Common myeloid progenitor, CD34-positive (primary cell): ENCODE data around the gene CLEC2A.

Experiments used
- CTCF ChIA-PET: fragments of 350-600 bp; sonication (Branson Sonifier 250); formaldehyde crosslinking; loops from one replicate; lab custom pipeline; 2021; ENCODE audit warnings: antibody characterized with exemption; lab: Charles Lee
- POLR2A ChIA-PET: fragments of 350-600 bp; sonication (Branson Sonifier 250); formaldehyde crosslinking; loops from one replicate; lab custom pipeline; 2021; ENCODE audit warnings: antibody characterized with exemption; lab: Charles Lee
- DNase-seq, 3 donors: peaks; one replicate each; pipeline versions ENCODE4 v3.0.0 to v3.0.0-alpha.2; 2013
- H3K27ac ChIP-seq, 2 experiments: 1 replicate in 1 of 2; 2 replicates in 1 of 2; pipeline ENCODE4 v1.7.0; 2013; ENCODE audit warnings: inconsistent platforms in 2 of 2, low read length in 2 of 2, mild to moderate bottlenecking in 2 of 2, low read depth in 1 of 2, moderate library complexity in 1 of 2; ENCODE audit not compliant: severe bottlenecking in 2 of 2, insufficient read depth in 1 of 2, poor library complexity in 1 of 2
- H3K27me3 ChIP-seq, 5 experiments: replicated peaks in 2 of 5; 1 replicate in 3 of 5; 2 replicates in 2 of 5; pipeline versions ENCODE4 v1.6.1 to v1.7.0; 2013; ENCODE audit warnings: low read length in 4 of 5, mild to moderate bottlenecking in 2 of 5, moderate library complexity in 2 of 5, inconsistent platforms in 1 of 5; ENCODE audit not compliant: insufficient read depth in 5 of 5, control insufficient read depth in 4 of 5
- H3K36me3 ChIP-seq, 4 experiments: 1 replicate in 2 of 4; 2 replicates in 2 of 4; pipeline versions ENCODE4 v1.6.1 to v1.7.0; 2013; ENCODE audit warnings: low read length in 3 of 4, control low read depth in 1 of 4, mild to moderate bottlenecking in 1 of 4; ENCODE audit not compliant: control insufficient read depth in 4 of 4, insufficient read depth in 4 of 4
- H3K4me1 ChIP-seq, 4 experiments: 1 replicate in 3 of 4; 2 replicates in 1 of 4; pipeline versions ENCODE4 v1.6.1 to v1.7.1; 2013; ENCODE audit warnings: low read length in 3 of 4, mild to moderate bottlenecking in 3 of 4, control low read depth in 1 of 4, inconsistent platforms in 1 of 4, moderate library complexity in 1 of 4; ENCODE audit not compliant: control insufficient read depth in 4 of 4, insufficient read depth in 4 of 4; ENCODE audit errors: control extremely low read depth in 1 of 4
- H3K4me3 ChIP-seq, 7 experiments: 1 replicate in 4 of 7; 2 replicates in 3 of 7; pipeline versions ENCODE4 v1.5.1 to v1.7.0; 2013; ENCODE audit warnings: mild to moderate bottlenecking in 7 of 7, low read length in 6 of 7, moderate library complexity in 6 of 7, inconsistent platforms in 2 of 7, low read depth in 2 of 7, control low read depth in 1 of 7; ENCODE audit not compliant: insufficient read depth in 4 of 7, control insufficient read depth in 1 of 7; ENCODE audit errors: extremely low read depth in 1 of 7
- H3K9me3 ChIP-seq, 5 experiments: 1 replicate in 4 of 5; 2 replicates in 1 of 5; pipeline versions ENCODE4 v1.6.1 to v1.7.1; 2013; ENCODE audit warnings: low read length in 4 of 5, mild to moderate bottlenecking in 2 of 5, inconsistent platforms in 1 of 5, low read depth in 1 of 5, moderate library complexity in 1 of 5; ENCODE audit not compliant: control insufficient read depth in 4 of 5, insufficient read depth in 2 of 5; ENCODE audit errors: control extremely low read depth in 1 of 5
- WGBS: methylation state at CpG from one replicate; pipeline ENCODE4 v1.1.5; 2013; ENCODE audit not compliant: insufficient coverage; 5-methylcytosine and 5-hydroxymethylcytosine counted together

CLEC2A gene

DNA sequence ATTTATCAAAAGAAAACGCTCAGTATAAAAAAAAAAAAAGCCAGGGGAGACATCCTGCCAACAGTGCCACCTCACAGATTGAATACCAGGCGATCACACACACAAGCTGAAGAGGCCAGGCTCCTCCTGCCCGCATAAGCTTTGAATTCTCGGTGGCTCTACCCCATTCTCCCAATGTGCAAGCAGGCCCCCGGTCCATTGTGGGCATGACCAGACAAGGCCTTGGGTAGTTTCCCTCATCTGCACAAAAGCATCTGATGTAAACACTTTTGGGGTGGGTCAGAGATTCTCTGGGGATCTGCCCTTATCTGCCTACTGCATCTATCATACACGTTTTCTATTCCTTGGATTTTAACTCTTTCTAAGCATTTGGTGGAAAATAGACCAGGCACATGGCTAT is 34.6 kb downstream of the CLEC2A start:
- POLR2A ChIA-PET = no interaction called here
- Histone ChIP-seq H3K36me3 (no peaks in the 10 kb centered on the region), H3K4me3 (no peak overlapping the region), H3K27me3 (no peaks in the 10 kb centered on the region), H3K27ac (no peak overlapping the region), H3K9me3 (peaks cover 0 to 6% (median under 1%) of the 10 kb centered on the region in 5 experiments), H3K4me1 (no peaks in the 10 kb centered on the region)
- 96% methylated on average over 6 of the region's 6 CpGs for WGBS
- DNase-seq = no peak
- CTCF ChIA-PET = no interaction called here

DNA sequence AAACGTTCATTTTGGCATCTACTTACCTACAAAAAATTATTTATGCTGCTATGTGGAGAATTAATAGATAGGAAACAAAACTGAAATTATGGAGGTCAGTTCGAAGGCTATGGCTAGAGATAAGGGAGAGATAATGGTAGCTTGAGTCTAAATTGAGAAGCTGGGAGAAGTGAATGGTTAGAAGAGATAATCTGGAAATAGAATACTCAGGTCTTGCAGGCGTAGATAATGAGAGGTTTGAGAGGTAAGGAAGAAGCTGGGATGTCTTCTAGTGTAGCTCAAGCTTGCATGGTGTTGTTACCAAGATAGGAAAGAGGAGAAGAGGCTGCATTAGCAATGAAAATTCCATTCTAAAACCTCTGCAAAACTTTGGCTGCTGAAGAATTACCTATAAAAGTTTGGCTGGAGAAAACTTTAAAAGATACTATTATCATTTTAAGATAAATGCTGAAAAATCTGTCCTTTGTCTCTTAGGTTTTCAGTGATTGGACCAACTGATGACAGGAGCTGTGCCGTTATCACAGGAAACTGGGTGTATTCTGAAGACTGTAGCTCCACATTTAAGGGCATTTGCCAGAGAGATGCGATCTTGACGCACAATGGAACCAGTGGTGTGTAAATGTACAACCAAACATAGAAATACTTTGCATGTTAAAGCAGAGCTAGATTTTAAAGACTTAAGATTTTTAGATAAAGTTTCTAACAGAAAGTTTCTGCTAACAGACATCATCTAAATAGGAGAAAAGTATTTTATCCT is 36.8 kb downstream of the CLEC2A start:
- WGBS = 83% methylated on average over 3 of the region's 6 CpGs
- no peak overlapping the region for H3K27ac ChIP-seq
- CTCF ChIA-PET = interaction anchor here (0.9 to 1.9 kb wide), 6 partner anchors 8 to 145 kb away, joined by 3 to 6 read pairs (median 3); partner anchors contain the start of gene CLEC2A
- H3K4me3 ChIP-seq = no peak overlapping the region
- no peaks in the 10 kb centered on the region for H3K27me3 ChIP-seq
- no peaks in the 10 kb centered on the region for H3K36me3 ChIP-seq
- H3K4me1 ChIP-seq = no peaks in the 10 kb centered on the region
- POLR2A ChIA-PET = interaction anchor here (0.5 kb wide), 1 partner anchor 106 kb away, joined by 3 read pairs; no protein-coding TSS in a partner anchor
- no peak for DNase-seq
- H3K9me3 ChIP-seq = no peaks in the 10 kb centered on the region

DNA sequence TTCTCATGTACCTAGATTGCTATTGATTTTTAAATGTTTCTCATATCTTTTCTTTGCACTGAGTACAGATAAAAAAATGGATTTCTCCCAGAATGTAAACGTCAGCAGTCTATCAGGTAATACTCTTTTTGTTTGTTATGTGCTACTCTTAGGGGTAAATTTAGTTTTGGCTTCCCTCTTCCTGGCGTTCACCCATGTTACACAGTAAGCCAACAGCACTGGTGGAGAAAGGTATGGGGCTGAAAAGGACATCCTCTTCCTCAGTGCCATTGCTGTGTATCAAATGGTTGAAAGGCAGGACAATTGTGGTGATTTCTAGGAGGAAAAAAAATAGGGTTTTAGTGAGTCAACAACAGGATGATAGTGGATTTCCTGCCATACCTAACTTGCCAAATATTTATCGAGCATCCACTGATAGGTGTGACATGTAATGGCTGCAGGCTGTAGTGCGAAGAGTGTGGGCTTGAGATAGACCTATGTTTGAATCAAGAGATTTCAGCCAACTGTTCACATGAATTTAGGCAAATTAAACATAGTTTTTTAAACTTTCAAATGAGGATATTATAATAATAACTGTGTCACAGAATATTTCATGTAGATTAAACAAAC is 43.4 kb downstream of the CLEC2A start:
- WGBS = 43% methylated on average over 1 of the region's 4 CpGs
- POLR2A ChIA-PET = no interaction called here

DNA sequence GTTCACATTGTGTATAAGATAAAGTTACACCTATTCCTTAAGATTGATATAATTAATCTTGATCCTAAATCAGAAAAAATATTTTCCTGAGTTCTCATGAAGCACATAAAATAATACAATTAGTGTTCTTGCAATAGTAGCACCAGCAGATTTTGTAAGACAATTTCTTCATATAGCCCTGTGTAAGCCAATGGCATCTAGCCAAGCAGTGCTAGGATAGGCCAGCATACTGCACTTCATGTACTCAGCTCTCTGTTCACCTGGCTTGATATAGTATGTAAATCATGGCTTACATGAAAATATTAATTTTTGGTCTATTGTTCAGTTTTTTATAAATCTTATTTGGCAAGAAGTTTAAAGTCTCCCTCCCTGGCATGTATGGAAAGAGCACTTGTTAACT is 49.0 kb downstream of the CLEC2A start:
- H3K36me3 ChIP-seq = no peaks in the 10 kb centered on the region
- ChIA-PET CTCF (interaction anchor here (0.6 kb wide), 1 partner anchor 31 kb away, joined by 3 read pairs; no protein-coding TSS in a partner anchor), POLR2A (interaction anchor here (0.9 kb wide), 1 partner anchor 11 kb away, joined by 3 read pairs; no protein-coding TSS in a partner anchor)
- H3K4me3 ChIP-seq = no peak overlapping the region
- no peaks in the 10 kb centered on the region for H3K9me3 ChIP-seq
- no peak for DNase-seq
- peaks cover 0 to 16% (median 7%) of the 10 kb centered on the region in 4 experiments for H3K4me1 ChIP-seq
- no peaks in the 10 kb centered on the region for H3K27me3 ChIP-seq
- no peak overlapping the region for H3K27ac ChIP-seq

More for the DNA sequence above, 43.4 kb downstream of the CLEC2A start:
- CTCF ChIA-PET = no interaction called here
- Histone ChIP-seq H3K27ac (no peak overlapping the region), H3K4me3 (no peak overlapping the region), H3K27me3 (no peaks in the 10 kb centered on the region), H3K4me1 (peaks cover 0 to 4% (median 0%) of the 10 kb centered on the region in 4 experiments), H3K36me3 (no peaks in the 10 kb centered on the region), H3K9me3 (no peaks in the 10 kb centered on the region)
- DNase-seq = no peak

DNA sequence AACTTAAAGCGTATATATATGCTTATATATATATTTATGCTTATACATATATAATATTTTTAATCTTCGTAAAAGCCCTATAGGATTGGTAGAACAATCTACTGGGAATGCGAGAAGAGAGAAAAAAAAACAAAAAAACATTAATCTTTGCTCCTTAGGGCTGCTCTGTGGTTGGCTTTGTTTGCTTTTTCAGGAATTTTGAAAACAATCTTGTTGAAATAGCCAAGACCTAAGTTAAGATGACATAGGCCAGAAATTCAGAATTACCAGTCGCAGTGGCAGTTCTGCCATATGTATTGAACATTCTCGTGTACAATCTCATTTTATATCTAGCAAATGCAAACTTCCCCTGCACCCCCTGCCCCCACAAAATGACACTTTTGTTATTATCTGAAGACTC is 50.2 kb downstream of the CLEC2A start:
- CTCF ChIA-PET = no interaction called here
- H3K27me3 ChIP-seq = no peaks in the 10 kb centered on the region
- H3K4me3 ChIP-seq = no peak overlapping the region
- no peak overlapping the region for H3K27ac ChIP-seq
- POLR2A ChIA-PET = no interaction called here
- WGBS = 92% methylated on average over 2 of the region's 5 CpGs
- H3K36me3 ChIP-seq = no peaks in the 10 kb centered on the region
- no peaks in the 10 kb centered on the region for H3K9me3 ChIP-seq
- no peak for DNase-seq
- H3K4me1 ChIP-seq = peaks cover 0 to 16% (median 7%) of the 10 kb centered on the region in 4 experiments

DNA sequence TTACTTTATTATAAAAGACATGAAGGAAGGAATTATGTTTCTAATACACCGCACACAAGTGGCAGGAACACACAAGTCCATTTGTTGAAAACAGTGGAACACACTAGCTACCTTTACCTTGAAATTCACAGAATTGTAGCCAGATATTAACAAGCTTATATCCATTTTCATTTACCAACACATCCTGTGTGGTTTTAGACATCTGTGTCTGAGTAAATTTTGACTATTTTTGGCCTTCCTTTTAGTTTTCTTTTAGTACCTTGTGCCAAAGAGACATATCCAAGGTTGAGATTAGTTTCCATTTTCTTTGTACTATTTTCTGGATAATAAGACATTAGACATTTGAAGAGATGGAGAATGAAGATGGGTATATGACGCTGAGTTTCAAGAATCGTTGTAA is 50.9 kb downstream of the CLEC2A start, which contains the start of gene KLRF2:
Gene KLRF2, plus strand, starts transcription at position 244 of the 400 bp plus-strand sequence. Its CDS starts 107 bp downstream, at position 351.
- H3K9me3 ChIP-seq = no peaks in the 10 kb centered on the region
- CTCF ChIA-PET = no interaction called here
- POLR2A ChIA-PET = no interaction called here
- H3K4me3 ChIP-seq = peak within 1 kb of the TSS in 1 of 7 experiments; percentile 6
- no peaks in the 10 kb centered on the region for H3K27me3 ChIP-seq
- WGBS = no CpG with 5 or more reads among the region's 3 CpGs
- no peaks in the 10 kb centered on the region for H3K36me3 ChIP-seq
- H3K27ac ChIP-seq = no peak within 1 kb of the TSS
- peaks cover 0 to 16% (median 7%) of the 10 kb centered on the region in 4 experiments for H3K4me1 ChIP-seq
- peak in 2 of 3 donors; percentile 24 to 39 for DNase-seq
